Measurements from ENCODE around the gene RFX3.

RFX3 gene

GRCh38 chr9:3525836-3526164, at the start of gene RFX3 (continued):
- TF ChIP-seq, protein P1, sequence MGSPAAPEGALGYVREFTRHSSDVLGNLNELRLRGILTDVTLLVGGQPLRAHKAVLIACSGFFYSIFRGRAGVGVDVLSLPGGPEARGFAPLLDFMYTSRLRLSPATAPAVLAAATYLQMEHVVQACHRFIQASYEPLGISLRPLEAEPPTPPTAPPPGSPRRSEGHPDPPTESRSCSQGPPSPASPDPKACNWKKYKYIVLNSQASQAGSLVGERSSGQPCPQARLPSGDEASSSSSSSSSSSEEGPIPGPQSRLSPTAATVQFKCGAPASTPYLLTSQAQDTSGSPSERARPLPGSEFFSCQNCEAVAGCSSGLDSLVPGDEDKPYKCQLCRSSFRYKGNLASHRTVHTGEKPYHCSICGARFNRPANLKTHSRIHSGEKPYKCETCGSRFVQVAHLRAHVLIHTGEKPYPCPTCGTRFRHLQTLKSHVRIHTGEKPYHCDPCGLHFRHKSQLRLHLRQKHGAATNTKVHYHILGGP (tag by site-specific recombination; IDR thresholded peaks at IDR 0.05): no peak
- TF ChIP-seq PRDM1 (tag by site-specific recombination; IDR thresholded peaks at IDR 0.05) (peak; percentile 60; the same call in 1 of the 2 replicates), ZBTB21 (tag by site-specific recombination; IDR thresholded peaks at IDR 0.05) (no peak), ZNF114 (tag by site-specific recombination; IDR thresholded peaks at IDR 0.05) (no peak), YY1 (tag by site-specific recombination; IDR thresholded peaks at IDR 0.05) (no peak), ZBTB8A (tag by site-specific recombination; IDR thresholded peaks at IDR 0.05) (no peak), KLF9 (tag by site-specific recombination; IDR thresholded peaks at IDR 0.05; ENCODE audit: low read depth) (0 out of 2 replicates have a peak, but pooled peaks have one; percentile 15), BCL11B (tag by site-specific recombination; IDR thresholded peaks at IDR 0.05; ENCODE audit: low read depth) (no peak), ZBTB10 (tag by site-specific recombination; IDR thresholded peaks at IDR 0.05) (peak; percentile 66), ZNF335 (tag by site-specific recombination; conservative IDR thresholded peaks at IDR 0.05) (no peak), ZNF423 (tag by site-specific recombination; IDR thresholded peaks at IDR 0.05) (0 out of 2 replicates have a peak, but pooled peaks have one; percentile 14), ZNF777 (tag by site-specific recombination; IDR thresholded peaks at IDR 0.05; ENCODE audit: borderline replicate concordance) (no peak), ZNF157 (tag by site-specific recombination; IDR thresholded peaks at IDR 0.05) (no peak), ZNF175 (tag by site-specific recombination; IDR thresholded peaks at IDR 0.05) (no peak), SP3 (tag by site-specific recombination; IDR thresholded peaks at IDR 0.05) (no peak; the same call in 1 of the 2 replicates), ZNF76 (tag by site-specific recombination; IDR thresholded peaks at IDR 0.05; ENCODE audit: borderline replicate concordance, low read depth) (0 out of 2 replicates have a peak, but pooled peaks have one; percentile 20), ZNF280D (tag by site-specific recombination; IDR thresholded peaks at IDR 0.05) (no peak), SP2 (tag by site-specific recombination; IDR thresholded peaks at IDR 0.05) (no peak), ZNF48 (tag by site-specific recombination; IDR thresholded peaks at IDR 0.05) (no peak), ZNF366 (tag by site-specific recombination; conservative IDR thresholded peaks at IDR 0.05) (peak; percentile 89), ZNF426 (tag by site-specific recombination; IDR thresholded peaks at IDR 0.05) (no peak), ZNF311 (tag by site-specific recombination; IDR thresholded peaks at IDR 0.05; ENCODE audit: borderline replicate concordance) (no peak), ZNF394 (tag by site-specific recombination; IDR thresholded peaks at IDR 0.05; ENCODE audit: borderline replicate concordance) (no peak; the same call in 1 of the 2 replicates), MZF1 (tag by site-specific recombination; IDR thresholded peaks at IDR 0.05; ENCODE audit: borderline replicate concordance) (no peak), PBX3 (CRISPR knock-in tag; IDR thresholded peaks at IDR 0.05) (peak; percentile 10; the same call in 1 of the 2 replicates), ZNF548 (tag by site-specific recombination; IDR thresholded peaks at IDR 0.05) (no peak), ZNF354C (tag by site-specific recombination; IDR thresholded peaks at IDR 0.05; ENCODE audit: borderline replicate concordance, low read depth) (no peak), ZNF768 (tag by site-specific recombination; IDR thresholded peaks at IDR 0.05) (no peak)
- TF ChIP-seq, protein P2, sequence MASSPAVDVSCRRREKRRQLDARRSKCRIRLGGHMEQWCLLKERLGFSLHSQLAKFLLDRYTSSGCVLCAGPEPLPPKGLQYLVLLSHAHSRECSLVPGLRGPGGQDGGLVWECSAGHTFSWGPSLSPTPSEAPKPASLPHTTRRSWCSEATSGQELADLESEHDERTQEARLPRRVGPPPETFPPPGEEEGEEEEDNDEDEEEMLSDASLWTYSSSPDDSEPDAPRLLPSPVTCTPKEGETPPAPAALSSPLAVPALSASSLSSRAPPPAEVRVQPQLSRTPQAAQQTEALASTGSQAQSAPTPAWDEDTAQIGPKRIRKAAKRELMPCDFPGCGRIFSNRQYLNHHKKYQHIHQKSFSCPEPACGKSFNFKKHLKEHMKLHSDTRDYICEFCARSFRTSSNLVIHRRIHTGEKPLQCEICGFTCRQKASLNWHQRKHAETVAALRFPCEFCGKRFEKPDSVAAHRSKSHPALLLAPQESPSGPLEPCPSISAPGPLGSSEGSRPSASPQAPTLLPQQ (tag by site-specific recombination; IDR thresholded peaks at IDR 0.05): 0 out of 2 replicates have a peak, but pooled peaks have one; percentile 34
- TF ChIP-seq, protein P3, sequence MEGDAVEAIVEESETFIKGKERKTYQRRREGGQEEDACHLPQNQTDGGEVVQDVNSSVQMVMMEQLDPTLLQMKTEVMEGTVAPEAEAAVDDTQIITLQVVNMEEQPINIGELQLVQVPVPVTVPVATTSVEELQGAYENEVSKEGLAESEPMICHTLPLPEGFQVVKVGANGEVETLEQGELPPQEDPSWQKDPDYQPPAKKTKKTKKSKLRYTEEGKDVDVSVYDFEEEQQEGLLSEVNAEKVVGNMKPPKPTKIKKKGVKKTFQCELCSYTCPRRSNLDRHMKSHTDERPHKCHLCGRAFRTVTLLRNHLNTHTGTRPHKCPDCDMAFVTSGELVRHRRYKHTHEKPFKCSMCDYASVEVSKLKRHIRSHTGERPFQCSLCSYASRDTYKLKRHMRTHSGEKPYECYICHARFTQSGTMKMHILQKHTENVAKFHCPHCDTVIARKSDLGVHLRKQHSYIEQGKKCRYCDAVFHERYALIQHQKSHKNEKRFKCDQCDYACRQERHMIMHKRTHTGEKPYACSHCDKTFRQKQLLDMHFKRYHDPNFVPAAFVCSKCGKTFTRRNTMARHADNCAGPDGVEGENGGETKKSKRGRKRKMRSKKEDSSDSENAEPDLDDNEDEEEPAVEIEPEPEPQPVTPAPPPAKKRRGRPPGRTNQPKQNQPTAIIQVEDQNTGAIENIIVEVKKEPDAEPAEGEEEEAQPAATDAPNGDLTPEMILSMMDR (tag by site-specific recombination; IDR thresholded peaks at IDR 0.05): no peak
